GM12878 (cell line): Measurements from ENCODE around the gene SLC43A1. TPM values are rescaled to one million over a fixed set of nuclear protein-coding genes. Genes with fewer than 3 reads are reported as not detected.

Source experiments
- ATAC-seq: fragments of 200-7000 bp; cut with Tn5 transposase; 3 replicates; pipeline ENCODE4 v1.9.1; 2020; ENCODE audit warnings: mild to moderate bottlenecking, moderate library complexity
- BruUV-seq: library from RNA; stranded (reverse); fragments of 400-500 nt; replicated peaks from 2 replicates; lab custom pipeline; 2021; lab: Mats Ljungman, UMichigan
- CTCF ChIA-PET: fragments of 300-600 bp; sonication (Branson Sonifier 250); formaldehyde crosslinking; extraction: SDS; loops from one replicate; lab custom pipeline; 2021; ENCODE audit warnings: inconsistent platforms; lab: Yijun Ruan, JAX
- POLR2A ChIA-PET: fragments of 350-600 bp; formaldehyde crosslinking; extraction: SDS; loops from one replicate; lab custom pipeline; 2021; ENCODE audit warnings: inconsistent platforms; lab: Charles Lee
- RAD21 ChIA-PET: fragments of 300-600 bp; sonication (Branson Sonifier 250); formaldehyde crosslinking; loops from one replicate; lab custom pipeline; 2023; ENCODE audit warnings: antibody characterized with exemption; ENCODE audit not compliant: unreplicated experiment; lab: Charles Lee
- SMC1A ChIA-PET: fragments of 300-600 bp; sonication (Branson Sonifier 250); formaldehyde crosslinking; loops from one replicate; lab custom pipeline; 2023; ENCODE audit not compliant: unreplicated experiment, uncharacterized antibody; lab: Charles Lee
- DNase-seq: peaks from one replicate; pipeline ENCODE4 v3.0.0-alpha.2; 2011; ENCODE audit warnings: low read depth, low spot score
- FAIRE-seq: peaks from 3 replicates; lab custom pipeline; 2011; peaks lifted over from hg19 to GRCh38; lab: Jason Lieb, UNC
- H2AFZ ChIP-seq: 2 replicates; pipeline ENCODE4 v1.6.0; 2011; ENCODE audit warnings: low read depth, low read length, control low read depth; ENCODE audit not compliant: control insufficient read depth
- H3K27ac ChIP-seq: 2 replicates; pipeline ENCODE4 v1.5.1; 2011; ENCODE audit warnings: control low read depth; ENCODE audit not compliant: control insufficient read depth, insufficient read depth
- H3K27me3 ChIP-seq, 2 experiments: replicated peaks in 1 of 2; 2 replicates each; pipeline versions ENCODE4 v1.6.0 to v1.6.1; 2011; ENCODE audit warnings: low read length in 1 of 2; ENCODE audit not compliant: control insufficient read depth in 2 of 2, insufficient read depth in 2 of 2
- H3K36me3 ChIP-seq, 2 experiments: 2 replicates each; pipeline ENCODE4 v1.5.1; 2011; ENCODE audit warnings: low read length in 1 of 2; ENCODE audit not compliant: control insufficient read depth in 2 of 2, insufficient read depth in 2 of 2
- H3K4me1 ChIP-seq: 2 replicates; pipeline ENCODE4 v1.6.1; 2011; ENCODE audit warnings: mild to moderate bottlenecking, low read length, moderate library complexity, mixed read lengths; ENCODE audit not compliant: control insufficient read depth, insufficient read depth
- H3K4me2 ChIP-seq: 2 replicates; pipeline ENCODE4 v1.6.0; 2011; ENCODE audit warnings: control low read depth; ENCODE audit not compliant: control insufficient read depth, insufficient read depth
- H3K4me3 ChIP-seq: fragments of 200-600 bp; sonication (generic); 2 replicates; pipeline ENCODE4 v1.5.1; 2016
- H3K79me2 ChIP-seq: 2 replicates; pipeline ENCODE4 v1.6.0; 2011; ENCODE audit warnings: low read length; ENCODE audit not compliant: control insufficient read depth, insufficient read depth
- H3K9ac ChIP-seq: 2 replicates; pipeline ENCODE4 v1.8.0; 2011; ENCODE audit warnings: low read length, control low read depth, mixed read lengths; ENCODE audit not compliant: control insufficient read depth, insufficient read depth
- H3K9me3 ChIP-seq: replicated peaks from 3 replicates; pipeline ENCODE4 v1.5.1; 2011; ENCODE audit warnings: mild to moderate bottlenecking, low read length; ENCODE audit not compliant: control insufficient read depth, insufficient read depth
- H4K20me1 ChIP-seq: 2 replicates; pipeline ENCODE4 v1.6.0; 2011; ENCODE audit not compliant: control insufficient read depth, insufficient read depth
- NBN ChIP-seq: fragments of 450-650 bp; IDR thresholded peaks from 2 replicates; pipeline ENCODE4 v1.6.1; 2016
- STAT3 ChIP-seq: IDR thresholded peaks from 2 replicates; pipeline ENCODE4 v1.6.1; 2011; ENCODE audit warnings: low read depth, low read length, improper control_type of control experiment
- TAF1 ChIP-seq: IDR thresholded peaks from 2 replicates; pipeline ENCODE4 v1.6.1; 2011; ENCODE audit warnings: mild to moderate bottlenecking, low read depth, low read length, borderline replicate concordance
- WGBS: methylation state at CpG from one replicate; pipeline ENCODE4 v1.1.6; 2016; ENCODE audit warnings: low lambda C conversion rate; ENCODE audit not compliant: insufficient replicate concordance, insufficient coverage; ENCODE audit errors: missing lambda C conversion rate; 5-methylcytosine and 5-hydroxymethylcytosine counted together
- in situ Hi-C: fragments of 300-500 bp; cut with MboI; formaldehyde crosslinking; loops from 9 replicates; pipeline ENCODE4 v1.14.3; 2018; ENCODE audit warnings: mixed read lengths
- intact Hi-C: fragments of 100-400 bp; cut with micrococcal nuclease; formaldehyde crosslinking; loops from one replicate; pipeline ENCODE4 v1.14.2; 2022; ENCODE audit not compliant: unreplicated experiment
- polyA plus RNA-seq, 11 experiments: library from polyadenylated mRNA; depleted of rRNA in 4 of 11; unstranded in 6 of 11; stranded (reverse) in 5 of 11; fragments of >200 nt; fragmentation: Nextera tagmentation in 4 of 11; fragmentation: Illumina TruSeq in 1 of 11; extraction: Ambion mirVana in 4 of 11; extraction: Trizol in 1 of 11; gene quantifications; 1 replicate in 1 of 11; 2 replicates in 10 of 11; pipeline versions ENCODE4 v1.2.1 to v1.2.3, GENCODE V29; 2011 to 2016; ENCODE audit warnings: inconsistent platforms in 2 of 11, missing spikeins in 2 of 11, low read depth in 1 of 11
- total RNA-seq, 4 experiments: library from RNA; depleted of rRNA in 3 of 4; stranded (reverse); fragments of >200 nt in 3 of 4; fragmentation: Illumina TruSeq in 1 of 4; extraction: Trizol in 1 of 4; gene quantifications; 2 replicates each; pipeline versions ENCODE4 v1.2.1 to v1.2.3, GENCODE V29; 2013 to 2021

SLC43A1 gene
- total and polyA plus RNA-seq, 10 of the 15 experiments (the other 5 are each of a cell fraction or from before 2014, with no cell fraction given) = 1.0 to 17.8 (median 12.6) TPM

GRCh38 chr11:57496109-57496820, 19.2 kb downstream of the SLC43A1 start:
- intact Hi-C loops (no loop called here), in situ Hi-C loops (loop anchor here (25.0 kb wide), 1 partner anchor 659 kb away; no protein-coding TSS in a partner anchor)
- ChIA-PET RAD21 (interaction anchor here (1.2 to 3.7 kb wide), 2 partner anchors 30 to 147 kb away, joined by 3 to 34 read pairs; no protein-coding TSS in a partner anchor), CTCF (interaction anchor here (0.6 to 11.8 kb wide), 6 partner anchors 12 to 169 kb away, joined by 3 to 396 read pairs (median 108); partner anchors contain the start of genes SLC43A1 and TIMM10), POLR2A (interaction anchor here (0.6 kb wide), 1 partner anchor 27 kb away, joined by 3 read pairs; no protein-coding TSS in a partner anchor), SMC1A (interaction anchor here (4.1 to 7.5 kb wide), 2 partner anchors 11 to 19 kb away, joined by 20 to 47 read pairs; partner anchors contain the start of gene SLC43A1)
- FAIRE-seq = no peak
- H4K20me1 ChIP-seq = no peaks in the 10 kb centered on the region
- H3K27ac ChIP-seq = no peak overlapping the region
- H3K9me3 ChIP-seq = no peaks in the 10 kb centered on the region
- no peak overlapping the region for H3K9ac ChIP-seq
- TSS peak; percentile 38 for BruUV-seq
- peaks cover 3 to 6% of the 10 kb centered on the region in 2 experiments for H3K36me3 ChIP-seq
- no peak overlapping the region for H3K4me3 ChIP-seq
- DNase-seq = no peak
- H3K4me2 ChIP-seq = no peak overlapping the region
- no peaks in the 10 kb centered on the region for H3K27me3 ChIP-seq
- no peak overlapping the region for H2AFZ ChIP-seq
- H3K79me2 ChIP-seq = no peaks in the 10 kb centered on the region
- TF ChIP-seq STAT3 = no peak
- TF ChIP-seq NBN = no peak
- no peak for TF ChIP-seq TAF1
- no peak for ATAC-seq
- 91% methylated on average over 9 of the region's 9 CpGs for WGBS
- H3K4me1 ChIP-seq = no peaks in the 10 kb centered on the region
